HUES64 (cell line): ENCODE data around the gene NPTX2.

Source experiments
- H3K27ac ChIP-seq: 2 replicates; pipeline ENCODE4 v1.7.0; 2013; ENCODE audit warnings: low read depth, low read length, inconsistent platforms
- H3K27me3 ChIP-seq: 2 replicates; pipeline ENCODE4 v1.6.1; 2013; ENCODE audit warnings: mild to moderate bottlenecking, low read length; ENCODE audit not compliant: insufficient read depth
- H3K36me3 ChIP-seq: 2 replicates; pipeline ENCODE4 v1.6.1; 2013; ENCODE audit warnings: mild to moderate bottlenecking, low read length; ENCODE audit not compliant: insufficient read depth
- H3K4me1 ChIP-seq: 2 replicates; pipeline ENCODE4 v1.6.1; 2013; ENCODE audit warnings: mild to moderate bottlenecking, low read length, moderate library complexity; ENCODE audit not compliant: insufficient read depth
- H3K4me3 ChIP-seq: 2 replicates; pipeline ENCODE4 v1.5.1; 2013; ENCODE audit warnings: mild to moderate bottlenecking, low read length, moderate library complexity
- H3K9ac ChIP-seq: 2 replicates; pipeline ENCODE4 v1.6.1; 2013; ENCODE audit warnings: mild to moderate bottlenecking, low read depth, low read length
- H3K9me3 ChIP-seq: 2 replicates; pipeline ENCODE4 v1.6.1; 2013; ENCODE audit warnings: low read depth, low read length; ENCODE audit not compliant: insufficient read depth
- WGBS: fragments of 150-250, 120-280 bp; methylation state at CpG from one replicate; pipeline ENCODE4 v1.1.7; 2013; ENCODE audit warnings: missing lambda C conversion rate; 5-methylcytosine and 5-hydroxymethylcytosine counted together

The NPTX2 gene

DNA sequence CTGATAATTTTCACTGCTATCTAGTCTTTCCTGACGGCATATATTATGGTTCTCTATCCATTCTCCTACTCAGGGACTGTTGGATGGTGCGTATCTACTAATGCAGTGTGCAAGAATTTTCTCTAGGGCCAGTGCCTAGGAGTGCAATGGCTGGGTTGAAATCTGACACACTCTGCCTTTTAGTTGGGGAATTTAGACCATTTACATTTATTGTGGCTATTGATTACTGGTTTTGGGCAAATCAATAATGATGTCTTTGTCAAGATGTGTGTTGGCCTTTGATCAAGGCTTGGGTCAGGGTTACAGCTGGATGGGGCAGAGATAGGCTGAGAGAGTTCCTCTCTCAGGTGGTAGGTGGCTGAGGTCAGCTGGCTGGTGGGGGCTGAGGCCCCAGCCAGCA, 21.8 kb downstream of the NPTX2 start:
- Histone ChIP-seq H3K4me1 (peaks cover 3% of the 10 kb centered on the region; the same call in 1 of the 2 replicates), H3K4me3 (no peak overlapping the region), H3K27me3 (no peaks in the 10 kb centered on the region), H3K9ac (no peak overlapping the region), H3K36me3 (no peaks in the 10 kb centered on the region), H3K27ac (no peak overlapping the region), H3K9me3 (no peaks in the 10 kb centered on the region)
- WGBS = 93% methylated on average over 1 of the region's 2 CpGs

DNA sequence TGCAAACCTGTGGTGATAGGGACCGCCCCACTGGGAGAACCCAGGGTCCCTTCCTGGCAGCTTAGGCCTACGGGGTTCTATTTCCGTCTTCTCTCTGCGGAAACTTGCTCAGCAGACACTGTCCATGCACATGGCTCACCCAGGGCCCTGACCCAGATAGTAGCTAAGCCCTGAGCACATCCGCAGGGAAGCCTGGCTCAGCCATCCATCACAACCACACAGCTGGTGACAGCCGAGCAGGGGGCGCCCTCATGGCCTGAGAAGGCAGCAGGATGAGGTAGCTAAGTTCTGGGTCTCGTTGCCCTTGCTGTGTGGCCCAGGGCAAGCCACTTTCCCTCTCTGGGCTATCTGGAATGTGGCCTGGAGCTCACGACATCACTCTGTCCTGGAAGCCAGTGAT, 23.3 kb downstream of the NPTX2 start:
- WGBS = 78% methylated on average over 9 of the region's 9 CpGs
- no peak overlapping the region for H3K4me3 ChIP-seq
- H3K36me3 ChIP-seq = no peaks in the 10 kb centered on the region
- no peak overlapping the region for H3K9ac ChIP-seq
- peaks cover 3% of the 10 kb centered on the region; the same call in 1 of the 2 replicates for H3K4me1 ChIP-seq
- no peak overlapping the region for H3K27ac ChIP-seq
- H3K9me3 ChIP-seq = no peaks in the 10 kb centered on the region
- H3K27me3 ChIP-seq = no peaks in the 10 kb centered on the region

DNA sequence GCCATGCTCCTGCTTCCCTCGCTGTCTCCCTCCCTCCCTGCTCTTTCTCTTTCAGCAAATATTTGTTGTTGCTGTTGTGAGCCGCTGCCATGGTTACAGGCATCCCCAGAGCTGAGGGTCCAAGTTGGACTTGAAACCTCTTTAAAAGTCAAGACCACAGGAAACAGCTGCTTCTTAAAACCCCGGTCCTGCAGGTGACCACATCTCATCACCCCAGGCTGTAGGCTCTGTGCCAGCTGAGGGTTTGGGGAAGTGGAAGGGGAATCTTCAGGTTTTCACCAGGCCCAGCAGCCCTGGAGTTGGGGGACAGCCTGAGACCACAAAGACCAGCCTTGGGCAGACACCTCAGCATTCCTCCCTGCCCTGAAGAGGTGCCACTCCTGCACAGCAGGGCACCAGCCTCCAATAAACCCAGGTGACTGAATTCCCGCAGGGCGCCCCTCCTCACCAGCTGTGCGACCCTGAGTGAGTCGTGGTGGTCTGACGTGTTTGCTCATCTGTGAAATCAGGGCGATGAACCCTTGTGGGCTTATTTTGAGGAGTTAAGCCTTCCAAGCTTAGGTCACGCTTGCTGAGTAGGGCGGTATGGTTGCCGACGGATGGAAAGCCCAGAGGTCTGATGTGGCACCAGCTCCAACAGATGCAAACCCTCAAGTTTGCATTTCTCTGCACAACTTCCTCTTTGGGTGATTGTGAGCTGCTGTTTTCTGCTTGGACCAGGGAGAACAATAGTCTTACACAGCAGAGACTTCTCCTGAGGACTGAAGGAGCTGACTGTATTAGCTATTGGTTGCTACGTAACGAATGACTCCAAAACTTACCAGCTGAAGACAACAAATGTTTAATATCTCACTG, 24.8 kb downstream of the NPTX2 start:
- Histone ChIP-seq H3K27me3 (no peaks in the 10 kb centered on the region), H3K36me3 (no peaks in the 10 kb centered on the region), H3K4me1 (peaks cover 3% of the 10 kb centered on the region; the same call in 1 of the 2 replicates), H3K27ac (no peak overlapping the region), H3K9me3 (no peaks in the 10 kb centered on the region), H3K9ac (no peak overlapping the region), H3K4me3 (no peak overlapping the region)
- WGBS = 86% methylated on average over 15 of the region's 15 CpGs

DNA sequence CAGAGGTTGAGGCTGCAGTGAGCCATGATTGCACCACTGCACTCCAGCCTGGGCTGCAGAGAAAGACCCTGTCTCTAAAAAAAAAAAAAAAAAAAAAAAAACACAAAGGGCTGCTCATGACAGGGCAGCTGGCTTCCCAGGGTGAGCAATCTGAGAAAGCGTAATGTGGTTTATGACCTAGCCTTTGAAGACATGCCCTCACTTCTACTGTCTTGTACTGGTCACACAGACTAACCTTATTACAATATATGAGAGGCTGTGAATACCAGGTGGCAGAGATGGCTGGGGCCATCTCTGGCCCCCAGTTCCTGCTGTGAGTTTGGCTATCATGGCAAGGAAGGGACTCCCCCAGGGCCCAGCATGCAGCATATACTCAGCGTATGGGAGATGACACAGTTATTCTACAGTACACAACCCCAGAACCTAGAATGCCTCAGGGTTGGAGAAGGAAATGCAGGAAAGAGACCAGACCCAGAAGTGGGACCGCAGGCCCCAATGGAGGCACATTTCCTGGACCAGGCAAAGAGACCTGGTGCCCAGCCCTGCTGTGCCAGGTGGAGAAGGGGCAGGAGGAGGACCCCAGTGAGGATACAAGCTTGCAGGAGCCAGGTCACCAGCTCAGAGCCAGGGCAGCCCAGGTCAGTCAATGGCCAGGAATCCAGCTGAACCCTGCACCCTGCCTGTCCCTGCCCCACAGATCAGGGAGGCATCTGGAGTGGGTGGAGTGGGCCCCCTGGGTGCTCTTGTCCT, 26.3 kb downstream of the NPTX2 start:
- 82% methylated on average over 3 of the region's 3 CpGs for WGBS
- Histone ChIP-seq H3K9ac (no peak overlapping the region), H3K27ac (no peak overlapping the region), H3K4me1 (peaks cover 3% of the 10 kb centered on the region; the same call in 1 of the 2 replicates), H3K4me3 (no peak overlapping the region), H3K36me3 (no peaks in the 10 kb centered on the region), H3K27me3 (no peaks in the 10 kb centered on the region), H3K9me3 (no peaks in the 10 kb centered on the region)

DNA sequence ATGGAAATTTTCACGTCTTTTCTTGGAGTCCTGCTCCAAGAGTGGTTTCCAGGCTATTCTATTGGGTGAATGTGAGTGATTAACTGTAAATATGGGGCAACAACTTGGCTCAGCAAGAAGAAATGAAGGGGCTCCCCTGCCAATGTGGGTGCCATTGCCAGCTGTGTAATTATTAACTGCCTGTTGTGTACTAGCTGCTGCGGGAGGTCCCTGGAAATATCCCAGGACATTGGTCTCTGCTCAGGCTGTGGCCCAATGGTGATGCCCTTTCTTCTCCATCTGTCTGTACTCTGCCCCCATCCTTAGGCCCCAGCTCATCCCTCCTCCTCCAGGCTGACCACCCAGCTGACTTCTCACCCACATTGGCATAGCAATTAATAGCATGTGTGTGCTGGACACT, 29.4 kb downstream of the NPTX2 start:
- Histone ChIP-seq H3K9ac (no peak overlapping the region), H3K4me1 (peaks cover 3% of the 10 kb centered on the region; the same call in 1 of the 2 replicates), H3K27me3 (no peaks in the 10 kb centered on the region), H3K36me3 (no peaks in the 10 kb centered on the region), H3K9me3 (no peaks in the 10 kb centered on the region), H3K27ac (no peak overlapping the region), H3K4me3 (no peak overlapping the region)
- 94% methylated on average over 2 of the region's 2 CpGs for WGBS

DNA sequence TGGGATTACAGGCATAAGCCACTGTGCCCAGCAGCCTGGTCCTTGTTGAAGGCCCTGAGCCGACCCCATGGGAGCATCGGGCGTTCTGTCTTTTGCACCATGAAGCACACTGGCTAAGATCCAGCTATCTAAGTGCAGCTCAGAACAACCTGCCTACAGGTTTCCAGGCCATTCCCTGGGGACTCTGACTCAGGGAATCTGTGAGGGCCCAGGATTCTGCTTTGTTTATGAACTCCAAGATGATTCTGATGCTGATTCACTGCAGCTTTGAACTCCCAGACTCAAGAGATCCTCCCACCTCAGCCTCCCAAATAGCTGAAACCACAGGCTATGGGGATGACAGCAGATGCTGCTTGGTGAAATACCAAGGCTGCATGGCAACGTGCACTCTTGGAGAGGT, 30.2 kb downstream of the NPTX2 start:
- 93% methylated on average over 4 of the region's 4 CpGs for WGBS
- Histone ChIP-seq H3K4me3 (no peak overlapping the region), H3K9me3 (no peaks in the 10 kb centered on the region), H3K9ac (no peak overlapping the region), H3K4me1 (no peaks in the 10 kb centered on the region), H3K27me3 (no peaks in the 10 kb centered on the region), H3K27ac (no peak overlapping the region), H3K36me3 (no peaks in the 10 kb centered on the region)

DNA sequence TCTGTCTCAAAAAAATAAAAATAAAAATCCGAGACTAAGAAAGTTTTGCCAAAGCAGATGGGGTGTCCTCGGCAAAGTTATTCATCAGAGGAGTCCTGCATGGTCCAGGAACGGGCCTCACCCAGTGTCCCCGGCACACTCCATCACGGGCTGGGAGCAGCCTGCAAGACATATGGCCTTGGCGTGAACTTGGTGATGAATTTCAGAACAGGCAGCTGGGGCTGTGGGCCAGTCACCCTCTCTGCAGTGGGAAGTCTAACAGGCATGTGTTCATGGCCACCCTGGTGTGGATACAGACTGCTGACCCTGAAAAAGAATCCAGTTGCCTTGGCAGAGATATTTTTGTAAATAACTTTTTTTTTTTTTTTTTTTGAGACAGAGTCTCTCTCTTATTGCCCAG, 34.7 kb downstream of the NPTX2 start:
- H3K4me1 ChIP-seq = no peaks in the 10 kb centered on the region
- no peaks in the 10 kb centered on the region for H3K9me3 ChIP-seq
- 92% methylated on average over 6 of the region's 6 CpGs for WGBS

DNA sequence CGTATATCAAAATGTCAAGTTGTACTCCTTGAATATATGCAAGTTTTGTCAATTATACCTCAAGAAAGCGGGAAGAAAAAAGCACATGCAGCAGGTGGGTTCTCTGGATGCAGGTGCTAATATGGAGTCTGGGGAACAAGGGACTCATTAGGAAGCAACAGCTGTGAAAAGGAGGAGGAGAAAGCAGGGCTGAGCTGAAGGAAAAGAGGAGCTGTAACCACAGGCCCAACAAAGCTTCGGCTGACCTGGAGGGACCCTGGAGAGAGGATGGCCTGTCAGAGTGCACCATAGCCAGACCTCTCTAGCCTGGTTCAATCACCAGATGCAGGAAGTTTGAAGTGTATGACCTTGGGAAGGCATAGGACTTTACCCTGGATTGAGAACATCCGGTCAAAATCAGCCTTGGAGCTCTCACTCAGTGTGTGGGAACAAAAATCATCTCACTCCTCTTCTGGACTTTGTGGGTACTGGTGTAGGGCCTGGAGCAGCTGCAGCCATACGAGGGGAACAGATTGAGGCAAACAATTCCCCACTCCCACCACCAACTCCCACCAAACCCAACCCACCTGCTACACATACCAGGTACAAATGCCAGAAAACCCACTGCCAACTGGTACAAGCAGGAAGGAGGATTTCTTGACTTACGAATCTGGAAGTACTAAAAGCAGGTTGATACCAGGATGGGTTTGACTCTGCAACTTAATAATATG, 36.7 kb downstream of the NPTX2 start:
- H3K27me3 ChIP-seq = no peaks in the 10 kb centered on the region
- no peak overlapping the region for H3K4me3 ChIP-seq
- H3K4me1 ChIP-seq = no peaks in the 10 kb centered on the region
- no peaks in the 10 kb centered on the region for H3K9me3 ChIP-seq
- H3K27ac ChIP-seq = no peak overlapping the region
- H3K9ac ChIP-seq = no peak overlapping the region
- 96% methylated on average over 5 of the region's 6 CpGs for WGBS
- no peaks in the 10 kb centered on the region for H3K36me3 ChIP-seq

More for the DNA sequence above, 34.7 kb downstream of the NPTX2 start:
- Histone ChIP-seq H3K27me3 (no peaks in the 10 kb centered on the region), H3K27ac (no peak overlapping the region), H3K9ac (no peak overlapping the region), H3K4me3 (no peak overlapping the region), H3K36me3 (no peaks in the 10 kb centered on the region)

DNA sequence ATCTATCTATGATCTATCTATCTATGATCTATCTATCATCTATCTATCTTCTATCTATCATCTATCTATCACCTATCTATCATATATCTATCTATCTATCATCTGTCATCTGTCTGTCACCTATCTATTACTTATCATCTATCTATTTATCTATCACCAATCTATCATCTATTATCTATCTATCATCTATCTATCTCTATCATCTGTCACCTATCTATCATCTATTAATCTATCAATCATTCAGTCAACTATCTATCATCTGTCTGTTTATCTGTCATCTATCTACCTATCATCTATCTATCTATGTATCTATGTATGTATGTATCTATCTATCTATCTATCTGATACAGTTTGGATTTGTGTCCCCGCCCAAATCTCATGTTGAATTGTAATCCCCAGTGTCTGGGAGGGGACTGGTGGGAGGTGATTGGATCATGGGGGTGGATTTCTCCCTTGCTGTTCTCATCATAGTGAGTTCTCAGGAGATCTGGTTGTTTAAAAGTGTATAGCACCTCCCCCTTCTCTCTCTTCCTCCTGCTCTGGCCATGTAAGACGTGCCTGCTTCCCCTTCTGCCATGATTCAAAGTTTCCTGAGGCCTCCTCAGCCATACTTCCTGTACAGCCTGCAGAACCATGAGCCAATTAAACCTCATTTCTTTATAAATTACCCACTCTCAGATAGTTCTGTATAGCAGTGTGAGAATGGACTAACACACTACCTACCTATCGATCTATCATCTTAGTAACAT, 37.6 kb downstream of the NPTX2 start:
- Histone ChIP-seq H3K27ac (no peak overlapping the region), H3K27me3 (no peaks in the 10 kb centered on the region)
- WGBS = 76% methylated on average over 1 of the region's 3 CpGs

DNA sequence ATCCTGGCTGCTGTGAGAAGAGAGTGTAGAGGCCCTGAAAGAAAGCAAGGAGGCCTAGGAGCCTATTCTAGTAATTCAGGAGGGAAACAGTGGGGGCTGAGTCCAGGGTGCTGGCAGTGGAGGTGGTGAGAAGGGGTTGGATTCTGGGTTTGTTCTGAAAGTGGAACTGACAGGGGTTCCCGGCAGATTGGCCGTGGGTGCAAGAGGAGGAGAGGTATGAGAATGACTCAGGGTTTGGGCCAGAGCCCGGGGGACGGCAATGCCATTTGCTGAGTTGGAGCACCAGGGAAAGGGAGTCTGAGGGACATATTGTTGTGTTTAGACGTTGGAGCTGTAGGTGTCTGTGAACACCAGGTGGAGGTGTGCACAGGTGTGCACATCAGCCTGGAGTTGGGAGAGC, 38.5 kb downstream of the NPTX2 start:
- Histone ChIP-seq H3K9ac (no peak overlapping the region), H3K4me3 (no peak overlapping the region), H3K4me1 (no peaks in the 10 kb centered on the region), H3K27ac (no peak overlapping the region), H3K27me3 (no peaks in the 10 kb centered on the region), H3K36me3 (no peaks in the 10 kb centered on the region), H3K9me3 (no peaks in the 10 kb centered on the region)
- 89% methylated on average over 5 of the region's 5 CpGs for WGBS

More for the DNA sequence above, 37.6 kb downstream of the NPTX2 start:
- no peak overlapping the region for H3K9ac ChIP-seq
- no peak overlapping the region for H3K4me3 ChIP-seq
- H3K36me3 ChIP-seq = no peaks in the 10 kb centered on the region
- no peaks in the 10 kb centered on the region for H3K9me3 ChIP-seq
- H3K4me1 ChIP-seq = no peaks in the 10 kb centered on the region
